ENCODE measurements around the gene LARP4. TPM values are rescaled to one million over a fixed set of nuclear protein-coding genes. Genes with fewer than 3 reads are reported as not detected.
"Not testable (repeated sequence)": the region's sequence is repeated elsewhere in the genome, so short reads cannot be mapped to it uniquely, and the experiment has no call there.

LARP4 gene
- total RNA-seq, 4 donors from 2014 or later = 30.0 to 68.2 (median 56.8) TPM

- no peak overlapping the region for H3K27ac ChIP-seq
- H3K4me3 ChIP-seq = no peak overlapping the region
- no peaks in the 10 kb centered on the region for H3K27me3 ChIP-seq
- TF ChIP-seq POLR2AphosphoS5 (IDR thresholded peaks at IDR 0.05) = no peak
- no peak for TF ChIP-seq POLR2A (IDR thresholded peaks at IDR 0.05)
- TF ChIP-seq EP300 (IDR thresholded peaks at IDR 0.05) = no peak
- no peak for TF ChIP-seq CTCF (IDR thresholded peaks at IDR 0.05)
- H3K4me1 ChIP-seq = no peaks in the 10 kb centered on the region
- H3K36me3 ChIP-seq = peaks cover 17 to 99% of the 10 kb centered on the region in 2 donors
- ATAC-seq = no peak
- H3K9me3 ChIP-seq = no peaks in the 10 kb centered on the region
Measured at GRCh38 chr12:50440288-50440687, 39.6 kb downstream of the LARP4 start.

GRCh38 chr12:50441763-50442162 lies 41.1 kb downstream of the LARP4 start:
- Histone ChIP-seq H3K27me3 (no peaks in the 10 kb centered on the region), H3K4me1 (no peaks in the 10 kb centered on the region), H3K36me3 (peaks cover 11 to 94% of the 10 kb centered on the region in 2 donors), H3K9me3 (no peaks in the 10 kb centered on the region), H3K4me3 (no peak overlapping the region), H3K27ac (no peak overlapping the region)
- TF ChIP-seq POLR2A (IDR thresholded peaks at IDR 0.05) (no peak), EP300 (IDR thresholded peaks at IDR 0.05) (no peak)
- 77 to 91% methylated on average over 5 to 6 of the region's 7 CpGs for WGBS, 2 donors (ENCODE audit: low coverage in 1 of 2)
- no peak for ATAC-seq

DNA sequence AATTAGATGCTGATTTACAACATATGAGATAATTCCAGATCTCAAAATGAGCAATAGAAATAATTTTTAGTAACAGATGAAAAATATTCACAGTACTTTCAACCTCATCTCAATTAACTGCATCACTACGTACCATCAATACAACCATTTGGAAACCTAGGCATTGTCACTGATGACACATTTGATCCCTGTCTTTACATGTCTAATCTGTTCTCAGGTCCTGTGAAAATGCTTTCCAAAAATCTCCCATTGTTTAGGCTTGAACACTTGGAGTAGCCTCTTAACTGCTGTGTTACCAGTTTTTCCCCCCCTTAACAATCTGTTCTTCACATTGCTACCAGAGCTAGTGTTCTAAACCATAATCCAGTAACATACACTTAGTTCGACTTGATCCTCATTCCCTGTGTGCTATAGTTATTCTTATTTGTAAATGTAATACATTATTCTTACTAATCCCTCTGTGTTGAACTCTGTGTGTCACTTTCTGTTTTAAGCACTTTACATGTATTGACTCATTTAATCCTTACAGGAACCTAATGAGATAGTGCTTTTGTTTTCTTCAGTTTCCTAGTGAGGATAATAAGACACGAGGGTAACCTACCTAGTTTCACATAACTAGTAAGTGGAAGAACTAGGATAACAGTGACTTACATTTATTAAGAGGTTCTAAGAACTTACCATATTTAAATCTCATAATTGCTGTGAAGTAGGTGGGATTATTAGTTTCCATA lies 41.7 kb downstream of the LARP4 start:
- H3K9me3 ChIP-seq = no peaks in the 10 kb centered on the region
- WGBS, 2 donors (ENCODE audit: low coverage in 1 of 2) = 77 to 86% methylated on average over 3 of the region's 3 CpGs
- H3K27ac ChIP-seq = no peak overlapping the region
- no peak for ATAC-seq
- H3K36me3 ChIP-seq = peaks cover 11 to 94% of the 10 kb centered on the region in 2 donors
- TF ChIP-seq POLR2AphosphoS5 (IDR thresholded peaks at IDR 0.05) (no peak), CTCF (IDR thresholded peaks at IDR 0.05) (no peak), POLR2A (IDR thresholded peaks at IDR 0.05) (no peak), EP300 (IDR thresholded peaks at IDR 0.05) (no peak)
- no peaks in the 10 kb centered on the region for H3K27me3 ChIP-seq
- H3K4me1 ChIP-seq = no peaks in the 10 kb centered on the region
- no peak overlapping the region for H3K4me3 ChIP-seq

- 67 to 92% methylated on average over 3 to 4 of the region's 5 CpGs for WGBS, 2 donors (ENCODE audit: low coverage in 1 of 2)
- ATAC-seq, H3K9me3 ChIP-seq, H3K27me3 ChIP-seq, H3K4me3 ChIP-seq, H3K4me1 ChIP-seq, H3K27ac ChIP-seq: not testable (repeated sequence)
- H3K36me3 ChIP-seq = peaks cover 0 to 85% of the 10 kb centered on the region in 2 donors
Measured at GRCh38 chr12:50449671-50450070, 49.0 kb downstream of the LARP4 start.

- H3K27ac ChIP-seq = no peak overlapping the region
- H3K4me1 ChIP-seq = no peaks in the 10 kb centered on the region
- H3K27me3 ChIP-seq = no peaks in the 10 kb centered on the region
- no peaks in the 10 kb centered on the region for H3K9me3 ChIP-seq
- TF ChIP-seq POLR2A (IDR thresholded peaks at IDR 0.05) (no peak), POLR2AphosphoS5 (IDR thresholded peaks at IDR 0.05) (no peak), EP300 (IDR thresholded peaks at IDR 0.05) (no peak), CTCF (IDR thresholded peaks at IDR 0.05) (no peak)
- ATAC-seq = no peak
- 89 to 91% methylated on average over 3 to 5 of the region's 5 CpGs for WGBS, 2 donors (ENCODE audit: low coverage in 1 of 2)
- no peak overlapping the region for H3K4me3 ChIP-seq
- peaks cover 0 to 80% of the 10 kb centered on the region in 2 donors for H3K36me3 ChIP-seq
Measured at GRCh38 chr12:50452795-50453194, 52.1 kb downstream of the LARP4 start.

GRCh38 chr12:50453872-50454271 lies 53.2 kb downstream of the LARP4 start:
- Histone ChIP-seq H3K4me3 (no peak overlapping the region), H3K27ac (no peak overlapping the region), H3K27me3 (no peaks in the 10 kb centered on the region), H3K36me3 (peaks cover 0 to 70% of the 10 kb centered on the region in 2 donors), H3K4me1 (no peaks in the 10 kb centered on the region), H3K9me3 (no peaks in the 10 kb centered on the region)
- 95 to 97% methylated on average over 5 of the region's 5 CpGs for WGBS, 2 donors (ENCODE audit: low coverage in 1 of 2)
- no peak for TF ChIP-seq POLR2AphosphoS5 (IDR thresholded peaks at IDR 0.05)
- no peak for TF ChIP-seq CTCF (IDR thresholded peaks at IDR 0.05)
- TF ChIP-seq EP300 (IDR thresholded peaks at IDR 0.05) = no peak
- TF ChIP-seq POLR2A (IDR thresholded peaks at IDR 0.05) = no peak
- ATAC-seq = no peak

Data from gastroesophageal sphincter (tissue), 4 donors.